ENCODE measurements around the gene ZBTB7A. TPM values are rescaled to one million over a fixed set of nuclear protein-coding genes. Genes with fewer than 3 reads are reported as not detected.
A peak's percentile ranks its signal among the peaks of the same experiment; 100 is the strongest.

ZBTB7A gene
- total RNA-seq, result 100 to 1,000 TPM in 2 of 4 donors, 10 to 100 TPM in 2; 71.9 to 137 (median 114) TPM

- peaks cover 21 to 45% (median 43%) of the 10 kb centered on the region in 4 donors for H3K4me1 ChIP-seq
- 0% methylated on average over 4 of the region's 85 CpGs for WGBS
- H3K9me3 ChIP-seq, result no peaks in the 10 kb centered on the region
- peak within 1 kb of the TSS; percentile 90 to 100 (median 100) for H3K4me3 ChIP-seq
- H3K36me3 ChIP-seq, result peaks cover 0 to 9% (median 8%) of the 10 kb centered on the region in 4 donors
- H3K27me3 ChIP-seq, result no peaks in the 10 kb centered on the region
- peak within 1 kb of the TSS; percentile 98 to 99 (median 99) for H3K27ac ChIP-seq (replicated peaks in 1 of 4)
- no peak for TF ChIP-seq EP300 (IDR thresholded peaks at IDR 0.05)
- TF ChIP-seq POLR2A (IDR thresholded peaks at IDR 0.05; ENCODE audit: low read depth), result no peak
- TF ChIP-seq POLR2AphosphoS5 (IDR thresholded peaks at IDR 0.05), result peak; percentile 72 to 74
- TF ChIP-seq CTCF (IDR thresholded peaks at IDR 0.05), result no peak
- DNase-seq (ENCODE audit: extremely low spot score), result no peak
- intact Hi-C loops (cut with DNase I), result loop anchor here (5.0 kb wide), 1 partner anchor 55 kb away; the partner anchor contains the start of gene MAP2K2
These were observed at the start of gene ZBTB7A for GRCh38 chr19:4066682-4067395. Gene ZBTB7A (minus strand): TSS chr19:4066899. CDS start chr19:4055232, 11,667 bp downstream.

GRCh38 chr19:4115818-4116385 lies 49.2 kb upstream of the ZBTB7A start:
- 90% methylated on average over 13 of the region's 13 CpGs for WGBS
- H3K4me1 ChIP-seq, result peaks cover 10 to 29% (median 15%) of the 10 kb centered on the region in 4 donors
- peaks cover 26 to 85% (median 77%) of the 10 kb centered on the region in 4 donors for H3K36me3 ChIP-seq
- H3K27ac ChIP-seq (replicated peaks in 1 of 4), result no peak overlapping the region
- H3K27me3 ChIP-seq, result no peaks in the 10 kb centered on the region
- DNase-seq (ENCODE audit: extremely low spot score), result no peak
- intact Hi-C loops (cut with DNase I), result no loop called here
- no peak overlapping the region for H3K4me3 ChIP-seq
- H3K9me3 ChIP-seq, result no peaks in the 10 kb centered on the region
- no peak for TF ChIP-seq POLR2A (IDR thresholded peaks at IDR 0.05; ENCODE audit: low read depth)
- TF ChIP-seq EP300 (IDR thresholded peaks at IDR 0.05), result no peak
- TF ChIP-seq POLR2AphosphoS5 (IDR thresholded peaks at IDR 0.05), result no peak
- TF ChIP-seq CTCF (IDR thresholded peaks at IDR 0.05), result no peak

- DNase-seq (ENCODE audit: extremely low spot score), result no peak
- no peaks in the 10 kb centered on the region for H3K27me3 ChIP-seq
- 71% methylated on average over 12 of the region's 27 CpGs for WGBS
- no peak overlapping the region for H3K27ac ChIP-seq (replicated peaks in 1 of 4)
- intact Hi-C loops (cut with DNase I), result no loop called here
- no peak for TF ChIP-seq CTCF (IDR thresholded peaks at IDR 0.05)
- TF ChIP-seq POLR2A (IDR thresholded peaks at IDR 0.05; ENCODE audit: low read depth), result no peak
- TF ChIP-seq EP300 (IDR thresholded peaks at IDR 0.05), result no peak
- TF ChIP-seq POLR2AphosphoS5 (IDR thresholded peaks at IDR 0.05), result no peak
- no peaks in the 10 kb centered on the region for H3K9me3 ChIP-seq
- H3K4me3 ChIP-seq, result no peak overlapping the region
- H3K36me3 ChIP-seq, result peaks cover 29 to 90% (median 84%) of the 10 kb centered on the region in 4 donors
- peaks cover 4 to 22% (median 12%) of the 10 kb centered on the region in 4 donors for H3K4me1 ChIP-seq
These were observed 48.5 kb upstream of the ZBTB7A start for GRCh38 chr19:4115050-4115817.

GRCh38 chr19:4114181-4114580 lies 47.5 kb upstream of the ZBTB7A start:
- no peaks in the 10 kb centered on the region for H3K9me3 ChIP-seq
- no peak overlapping the region for H3K4me3 ChIP-seq
- WGBS, result 86% methylated on average over 13 of the region's 19 CpGs
- peaks cover 38 to 93% (median 88%) of the 10 kb centered on the region in 4 donors for H3K36me3 ChIP-seq
- TF ChIP-seq EP300 (IDR thresholded peaks at IDR 0.05) (no peak), POLR2AphosphoS5 (IDR thresholded peaks at IDR 0.05) (no peak), POLR2A (IDR thresholded peaks at IDR 0.05; ENCODE audit: low read depth) (no peak), CTCF (IDR thresholded peaks at IDR 0.05) (no peak)
- H3K27me3 ChIP-seq, result no peaks in the 10 kb centered on the region
- H3K4me1 ChIP-seq, result peaks cover 3 to 17% (median 11%) of the 10 kb centered on the region in 4 donors
- DNase-seq (ENCODE audit: extremely low spot score), result no peak
- no peak overlapping the region for H3K27ac ChIP-seq (replicated peaks in 1 of 4)
- intact Hi-C loops (cut with DNase I), result no loop called here

Data from esophagus muscularis mucosa (tissue), 4 donors.